Heart left ventricle (tissue), 13 donors: ENCODE results near the gene PGRMC1.

Experiments
- POLR2A ChIP-seq, 2 donors: fragments of 450-650 bp; IDR thresholded peaks; one replicate each; pipeline ENCODE4 v1.6.1; 2017; ENCODE audit warnings: antibody characterized with exemption in 2 of 2, mild to moderate bottlenecking in 2 of 2, moderate library complexity in 2 of 2
- TF ChIP-seq, protein P1 (sequence below), 12 donors: fragments of 200-600 bp; sonication (generic) in 4 of 12; IDR thresholded peaks; one replicate each; pipeline versions ENCODE4 v1.5.0 to v1.8.0; 2018 to 2022; ENCODE audit warnings: antibody characterized with exemption in 12 of 12, mild to moderate bottlenecking in 5 of 12
- donor health status: ischemic (EF 13 %, LVEDD 7.1; RV severe dilation, severe dysfunction).
- donor health status: DM: no; HTN: yes; CAD: no.
- donor health status: DM: no; HTN: no; CAD: no.
- donor health status: ischemic (EF 25% LVEDD 6.9; RV normal size, moderate dysfunction).
- donor health status: ischemic (EF 25% LVEDD 5.7; RV mildly dilated, moderate dysfunction).
- donor health status: ischemic (EF 35%, LVEDD 5.7; RV mildly dilated, moderate dysfunction).
- donor health status: nonischemic (EF 11% LVEDD 7.7; RV severe dilation, severe dysfunction).
- donor health status: DM: yes; HTN: yes; CAD: no.
- donor health status: PGD.
- donor health status: ischemic (EF 29% LVEDD 5.4; RV normal size, mild dysfunction).
- donor health status: nonischemic (EF 23%, LVEDD 6.1; RV moderate dilation, normal function).

DNA sequence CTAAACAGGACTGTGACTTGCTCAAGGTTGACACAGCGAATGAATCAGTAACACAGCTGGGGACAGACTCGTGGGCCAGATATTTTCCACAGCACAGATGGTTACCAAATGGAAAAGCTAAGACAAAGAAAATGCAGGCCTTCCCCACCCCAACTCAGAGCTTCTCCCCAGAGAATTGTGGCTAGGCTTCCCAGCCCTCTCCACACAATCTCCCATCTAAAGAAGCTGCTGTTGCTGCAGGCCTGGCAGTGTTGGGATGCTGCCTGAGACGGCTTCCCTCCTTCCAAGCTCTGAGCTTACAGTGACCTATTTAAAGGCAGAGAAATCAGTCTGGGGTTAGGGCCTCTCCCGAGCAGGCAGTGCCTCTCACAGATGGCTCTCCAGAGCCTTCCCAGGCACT, 46.5 kb upstream of the PGRMC1 start:
- TF ChIP-seq, protein P1, sequence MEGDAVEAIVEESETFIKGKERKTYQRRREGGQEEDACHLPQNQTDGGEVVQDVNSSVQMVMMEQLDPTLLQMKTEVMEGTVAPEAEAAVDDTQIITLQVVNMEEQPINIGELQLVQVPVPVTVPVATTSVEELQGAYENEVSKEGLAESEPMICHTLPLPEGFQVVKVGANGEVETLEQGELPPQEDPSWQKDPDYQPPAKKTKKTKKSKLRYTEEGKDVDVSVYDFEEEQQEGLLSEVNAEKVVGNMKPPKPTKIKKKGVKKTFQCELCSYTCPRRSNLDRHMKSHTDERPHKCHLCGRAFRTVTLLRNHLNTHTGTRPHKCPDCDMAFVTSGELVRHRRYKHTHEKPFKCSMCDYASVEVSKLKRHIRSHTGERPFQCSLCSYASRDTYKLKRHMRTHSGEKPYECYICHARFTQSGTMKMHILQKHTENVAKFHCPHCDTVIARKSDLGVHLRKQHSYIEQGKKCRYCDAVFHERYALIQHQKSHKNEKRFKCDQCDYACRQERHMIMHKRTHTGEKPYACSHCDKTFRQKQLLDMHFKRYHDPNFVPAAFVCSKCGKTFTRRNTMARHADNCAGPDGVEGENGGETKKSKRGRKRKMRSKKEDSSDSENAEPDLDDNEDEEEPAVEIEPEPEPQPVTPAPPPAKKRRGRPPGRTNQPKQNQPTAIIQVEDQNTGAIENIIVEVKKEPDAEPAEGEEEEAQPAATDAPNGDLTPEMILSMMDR (IDR thresholded peaks at IDR 0.05): no peak
- TF ChIP-seq POLR2A (IDR thresholded peaks at IDR 0.05): no peak
